NCI-H146 treated with DMSO at 0.1 percent for 48 hours (cell line): ENCODE measurements around the gene HAP1.
"Not testable (repeated sequence)": the region's sequence is repeated elsewhere in the genome, so short reads cannot be mapped to it uniquely, and the experiment has no call there.

Source experiments
- DNase-seq: peaks from one replicate; lab custom pipeline; 2025; ENCODE audit not compliant: unreplicated experiment; lab: John Stamatoyannopoulos, UW

The HAP1 gene

GRCh38 chr17:41692722-41693521, 41.5 kb downstream of the HAP1 start:
- DNase-seq, result no peak

GRCh38 chr17:41691031-41691777, 43.2 kb downstream of the HAP1 start:
- DNase-seq, result no peak

DNA sequence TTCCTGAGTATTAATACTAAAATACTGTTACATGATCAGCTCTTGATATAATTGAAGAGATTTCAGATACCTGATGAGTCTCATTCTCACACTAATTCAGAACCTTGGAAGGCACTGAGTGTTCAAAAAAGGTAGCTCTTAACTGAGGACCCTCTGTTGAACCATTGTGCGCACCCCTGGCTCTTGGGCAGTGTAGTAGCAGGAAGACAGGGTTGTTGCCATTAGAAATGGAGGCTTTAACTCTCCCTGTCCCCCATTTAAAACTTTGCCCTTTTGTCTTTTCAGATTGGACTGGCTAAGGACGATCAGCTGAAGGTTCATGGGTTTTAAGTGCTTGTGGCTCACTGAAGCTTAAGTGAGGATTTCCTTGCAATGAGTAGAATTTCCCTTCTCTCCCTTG, 43.9 kb downstream of the HAP1 start:
- no peak for DNase-seq

DNA sequence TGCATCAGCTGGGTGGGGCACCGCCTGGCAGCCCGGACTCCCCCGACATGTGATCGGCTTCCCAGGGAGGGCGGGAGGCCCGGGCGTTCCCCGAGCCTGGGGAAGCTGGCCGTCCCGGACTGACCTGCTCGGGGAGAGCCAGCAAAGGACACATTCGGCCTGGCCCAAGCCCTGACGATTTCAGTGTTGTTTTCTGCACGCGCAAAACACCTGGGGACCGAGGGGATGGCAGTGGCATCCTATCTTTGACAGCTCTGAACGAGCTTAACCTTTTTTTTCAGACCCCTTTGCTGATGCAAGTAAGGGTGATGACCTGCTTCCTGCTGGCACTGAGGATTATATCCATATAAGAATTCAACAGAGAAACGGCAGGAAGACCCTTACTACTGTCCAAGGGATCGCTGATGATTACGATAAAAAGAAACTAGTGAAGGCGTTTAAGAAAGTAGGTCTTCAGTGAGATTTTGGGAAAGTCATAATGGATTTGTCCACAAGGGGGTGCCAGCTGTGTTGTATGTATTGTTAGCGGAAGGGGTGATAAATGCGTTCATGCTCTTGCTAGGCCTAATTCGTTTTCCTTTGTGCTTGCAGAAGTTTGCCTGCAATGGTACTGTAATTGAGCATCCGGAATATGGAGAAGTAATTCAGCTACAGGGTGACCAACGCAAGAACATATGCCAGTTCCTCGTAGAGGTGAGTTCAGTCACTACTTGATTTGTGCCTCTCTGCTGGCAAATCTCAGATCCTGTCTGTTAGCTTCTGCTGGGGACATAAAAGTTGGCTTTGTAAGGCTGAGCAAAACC, 44.7 kb downstream of the HAP1 start:
- DNase-seq, result peak; percentile 53

DNA sequence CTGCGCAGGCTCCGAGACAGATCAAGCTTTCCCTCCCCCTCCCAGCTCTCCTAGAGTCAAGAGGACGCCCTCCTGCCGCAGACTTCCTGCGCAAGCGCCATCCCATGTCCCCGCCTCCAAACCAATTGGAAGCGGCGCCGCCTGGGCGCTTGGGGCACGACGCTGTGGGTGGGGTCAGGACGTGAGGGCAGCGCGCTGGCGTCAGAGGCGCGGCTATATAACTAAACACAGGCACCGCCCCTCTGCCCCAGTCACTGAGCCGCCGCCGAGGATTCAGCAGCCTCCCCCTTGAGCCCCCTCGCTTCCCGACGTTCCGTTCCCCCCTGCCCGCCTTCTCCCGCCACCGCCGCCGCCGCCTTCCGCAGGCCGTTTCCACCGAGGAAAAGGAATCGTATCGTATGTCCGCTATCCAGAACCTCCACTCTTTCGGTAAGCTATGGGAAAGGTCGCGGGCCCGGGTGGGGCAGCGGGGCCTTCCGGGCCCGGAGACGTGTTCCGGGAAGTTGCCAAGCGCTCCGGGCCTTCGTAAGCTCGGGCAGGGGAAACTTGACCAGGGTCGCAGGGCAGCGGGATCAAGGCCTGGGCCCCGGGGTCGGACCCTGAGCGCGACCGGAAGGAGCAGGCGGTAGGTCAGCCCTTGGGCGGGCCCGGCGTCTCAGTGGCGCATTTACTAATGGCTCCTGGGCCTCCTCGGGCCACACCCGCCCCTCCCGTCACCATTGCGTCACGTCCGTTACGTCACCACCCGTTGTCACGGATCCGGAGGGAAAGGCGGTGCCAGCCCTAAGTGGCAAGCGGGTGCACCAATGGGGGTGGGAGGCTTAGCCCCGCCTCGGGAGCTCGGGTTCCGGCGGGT, 45.6 kb downstream of the HAP1 start, which contains the start of gene EIF1:
Gene EIF1 (plus strand): TSS at position 245 of the 856 bp plus-strand sequence. CDS start 154 bp downstream, at position 399.
- peak; percentile 98 for DNase-seq

- peak; percentile 47 for DNase-seq
Measured at GRCh38 chr17:41687828-41688640, 46.4 kb downstream of the HAP1 start.

DNA sequence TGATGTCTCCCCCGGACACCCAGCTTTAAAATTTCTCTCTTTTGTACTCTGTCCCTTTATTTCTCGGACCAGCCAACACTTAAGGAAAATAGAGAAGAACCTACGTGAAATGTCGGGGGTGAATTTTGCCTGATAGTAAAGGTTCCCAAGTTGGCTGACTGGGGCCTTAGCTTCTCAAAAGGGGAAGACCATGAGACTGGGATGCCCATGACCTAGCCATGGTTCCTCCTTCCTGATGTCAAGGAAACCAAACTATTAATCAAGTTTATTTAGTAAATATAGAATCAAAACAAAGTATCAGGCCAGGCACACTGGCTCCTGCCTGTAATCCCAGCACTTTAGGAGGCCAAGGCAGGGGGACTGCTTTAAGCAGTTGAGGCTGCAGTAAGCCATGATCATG, 48.2 kb downstream of the HAP1 start:
- no peak for DNase-seq

GRCh38 chr17:41685753-41686152, 48.7 kb downstream of the HAP1 start:
- DNase-seq, result not testable (repeated sequence)

DNA sequence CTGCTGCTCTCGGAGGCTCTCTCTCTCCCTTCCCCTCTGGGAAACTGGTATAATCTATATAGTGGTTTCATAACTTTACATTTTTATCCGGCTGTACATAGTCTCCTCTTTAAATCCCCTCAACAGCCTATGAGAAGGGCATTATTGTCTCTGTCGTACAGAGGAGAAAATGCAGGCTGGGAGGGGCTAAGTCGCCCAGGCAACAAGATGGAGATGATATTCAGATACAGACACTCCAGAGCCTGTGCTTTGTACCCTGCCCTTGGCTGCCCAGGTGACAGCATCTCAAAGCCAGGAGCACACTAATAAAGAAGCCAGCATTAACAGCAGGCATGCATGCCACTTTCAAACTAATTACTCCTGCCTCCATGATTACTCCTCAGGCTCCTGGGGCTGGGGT, 50.4 kb downstream of the HAP1 start:
- no peak for DNase-seq

DNA sequence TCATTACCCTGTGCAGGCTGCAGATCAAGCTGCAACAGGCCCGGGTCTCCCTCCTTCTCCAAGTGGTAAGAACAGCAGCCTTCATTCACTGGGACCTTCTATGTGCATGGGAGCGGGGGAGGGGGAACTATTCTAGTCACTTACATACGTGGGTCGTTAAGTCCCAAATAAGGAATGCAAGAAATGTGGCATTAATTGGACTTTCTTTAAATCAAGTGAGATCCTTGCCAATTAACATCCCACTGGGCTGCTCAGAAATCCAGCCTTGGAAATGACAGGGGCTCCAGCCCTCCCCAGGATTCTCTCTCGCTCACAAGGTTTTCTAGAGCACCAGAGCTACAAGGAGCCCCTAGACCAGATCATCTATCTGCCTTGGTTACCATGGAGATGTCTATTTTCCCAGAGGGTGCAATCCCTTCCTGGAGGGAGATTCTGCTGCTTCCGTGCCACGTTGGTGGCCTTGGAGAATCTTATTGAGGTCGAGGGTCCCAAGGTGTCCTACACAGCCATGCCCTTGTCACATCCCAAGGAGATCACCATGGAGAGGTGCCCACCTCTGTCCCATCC, 50.9 kb downstream of the HAP1 start:
- DNase-seq, result no peak

DNA sequence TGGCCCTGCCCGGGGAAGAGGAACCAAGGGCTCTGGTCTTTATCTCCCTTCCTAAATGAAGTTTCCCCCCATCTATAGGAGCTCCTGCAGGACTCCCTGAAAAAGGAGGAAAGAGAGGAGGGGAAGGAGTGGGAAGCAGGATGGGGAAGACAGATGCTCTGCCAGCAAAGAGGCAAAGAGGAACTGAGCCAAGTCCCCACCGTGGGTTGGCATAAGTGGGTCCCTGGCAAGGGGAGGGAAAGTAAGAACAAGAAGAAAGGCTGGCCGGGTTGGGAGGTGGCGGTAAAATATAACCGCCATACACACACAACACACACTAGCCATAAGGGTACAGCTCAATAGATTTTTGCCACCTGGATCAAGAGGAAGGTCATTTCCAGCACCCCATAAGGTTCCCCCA, 51.8 kb downstream of the HAP1 start:
- DNase-seq, result no peak

DNA sequence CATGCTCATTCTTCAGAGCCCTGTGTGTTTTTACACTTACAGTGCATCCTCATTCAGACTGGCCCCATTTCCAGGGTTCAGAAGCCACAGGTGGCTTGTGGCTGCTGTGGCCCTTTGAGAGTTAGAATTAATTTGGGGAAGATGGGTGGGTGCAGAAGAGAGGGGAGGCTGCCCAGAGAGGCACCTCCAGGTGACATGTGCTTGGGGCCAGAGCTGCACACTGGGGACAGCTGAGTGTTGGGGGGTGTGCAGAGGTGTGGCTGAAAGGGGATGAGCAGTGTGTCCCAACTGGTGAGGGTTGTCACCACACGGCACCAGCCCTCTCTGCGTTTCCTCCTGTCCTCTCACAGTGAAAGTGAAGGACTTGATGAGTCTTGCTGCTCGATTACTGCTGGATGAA, 52.7 kb downstream of the HAP1 start:
- no peak for DNase-seq

DNA sequence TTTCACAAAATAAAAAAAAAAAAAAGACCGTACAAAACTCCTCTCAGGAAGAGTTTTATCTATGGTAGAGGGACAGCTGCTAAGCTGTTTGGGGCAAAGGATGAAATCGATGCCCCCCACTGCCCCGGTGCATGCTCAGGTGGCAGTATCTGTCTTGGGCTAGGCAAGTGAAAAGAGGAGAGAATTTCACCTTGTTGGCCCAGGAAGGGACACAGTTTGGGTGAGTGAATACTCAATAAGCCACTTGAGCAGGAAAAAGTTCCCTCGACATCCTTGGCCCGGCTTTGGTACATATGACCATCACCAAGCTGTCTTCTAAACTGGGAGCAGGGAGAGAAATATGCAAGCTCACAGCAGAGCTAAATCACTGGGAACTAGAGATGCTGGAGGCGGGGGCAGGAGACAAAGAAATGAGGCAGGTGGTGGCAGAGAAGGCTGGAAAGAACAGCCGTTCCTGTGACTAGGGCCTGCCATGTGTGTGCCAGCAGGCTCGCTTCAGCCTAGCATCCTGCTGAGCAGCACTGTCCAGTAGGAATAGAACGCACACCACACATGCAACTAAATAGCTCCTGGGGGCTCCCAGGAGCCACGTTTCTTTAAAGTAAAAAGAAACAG, 53.9 kb downstream of the HAP1 start:
- DNase-seq, result peak; percentile 64

GRCh38 chr17:41679740-41680425, 54.6 kb downstream of the HAP1 start:
- DNase-seq, result no peak

DNA sequence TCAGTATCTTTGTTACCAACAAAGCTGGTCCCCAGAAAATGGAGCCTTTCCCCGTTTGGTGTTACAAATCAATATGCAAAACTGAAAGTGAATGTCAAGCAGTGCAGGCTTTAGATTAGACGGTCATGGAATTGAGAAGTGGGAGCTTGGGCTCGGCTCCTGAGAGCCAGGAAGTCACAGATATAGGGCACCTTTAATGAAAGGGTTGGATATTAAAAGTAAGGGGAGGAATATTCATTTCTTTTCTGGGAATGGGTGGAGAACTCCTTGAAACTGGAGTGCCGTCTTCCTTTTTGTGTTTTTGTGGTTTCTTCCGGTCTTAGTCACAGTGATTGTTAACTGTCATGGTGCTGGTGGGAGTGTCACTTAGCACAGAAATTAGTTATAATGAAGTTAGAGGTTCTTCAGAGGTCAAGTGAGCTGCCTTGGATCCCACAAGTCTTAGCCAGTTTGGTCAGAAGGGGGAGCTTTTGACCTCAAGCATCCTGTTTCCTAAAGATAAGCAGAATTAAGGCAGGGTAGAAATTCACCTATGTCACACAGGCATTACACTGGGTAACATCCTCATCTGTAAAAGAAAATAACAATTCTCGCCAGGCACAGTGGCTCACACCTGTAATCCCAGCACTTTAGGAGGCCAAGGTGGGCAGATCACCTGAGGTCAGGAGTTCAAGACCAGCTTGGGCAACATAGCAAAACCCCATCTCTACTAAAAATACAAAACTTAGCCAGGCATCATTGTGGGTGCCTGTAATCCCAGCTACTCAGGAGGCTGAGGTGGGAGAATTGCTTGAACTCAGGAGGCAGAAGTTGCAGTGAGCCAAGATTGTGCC, 55.3 kb downstream of the HAP1 start:
- no peak for DNase-seq

DNA sequence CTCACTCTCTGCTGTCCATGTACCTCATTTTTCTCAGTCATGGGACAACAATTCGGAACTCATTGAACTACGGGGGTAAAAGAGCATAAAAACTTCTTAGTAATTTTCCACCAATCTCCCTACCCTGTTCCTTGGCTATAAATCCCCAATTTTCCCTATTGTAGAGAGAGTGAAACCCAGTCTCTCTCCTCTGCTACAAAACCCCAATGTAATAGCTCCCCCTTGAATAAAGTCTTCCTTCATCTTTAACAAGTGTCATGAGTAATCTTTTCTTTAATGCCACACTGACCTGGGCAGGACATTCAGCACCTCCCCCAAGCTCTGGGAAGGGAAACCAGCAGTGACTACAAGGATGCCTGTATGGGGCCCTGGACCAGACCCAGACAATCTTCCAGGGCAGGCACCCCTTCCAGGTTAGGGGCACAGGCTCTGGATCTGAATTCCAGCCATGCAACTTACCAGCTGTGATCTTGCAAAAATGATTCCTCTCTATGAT, 56.0 kb downstream of the HAP1 start:
- no peak for DNase-seq

DNA sequence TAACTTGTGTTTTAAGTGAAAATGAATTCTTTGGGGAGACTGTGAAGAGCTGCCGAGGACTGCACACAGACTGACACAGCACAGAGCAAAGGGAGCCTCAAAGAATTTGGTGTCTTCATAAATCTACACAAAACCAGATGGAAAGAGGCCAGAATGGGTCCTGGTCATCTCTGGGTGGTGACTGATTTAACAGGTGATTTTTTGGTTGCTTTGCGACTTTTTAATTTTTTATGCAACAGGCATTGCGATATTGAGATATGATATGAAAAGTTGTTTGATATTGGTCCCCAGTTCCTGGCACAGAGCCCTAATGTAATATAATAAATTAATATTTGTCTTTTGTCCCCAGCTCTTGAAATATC, 58.4 kb downstream of the HAP1 start:
- no peak for DNase-seq
